NOMO-1 (cell line): Measurements from ENCODE around the gene SNAPIN.
A peak's percentile ranks its signal among the peaks of the same experiment; 100 is the strongest.

Experiments
- DNase-seq, 2 experiments: peaks; one replicate each; lab custom pipeline; 2025; ENCODE audit not compliant: unreplicated experiment in 2 of 2; lab: John Stamatoyannopoulos, UW

SNAPIN gene

GRCh38 chr1:153658400-153659174 lies at the start of gene SNAPIN:
Gene SNAPIN, plus strand, starts transcription at chr1:153658703. Its CDS starts 41 bp downstream, at chr1:153658744.
- DNase-seq, result peak; percentile 91 to 96

GRCh38 chr1:153608742-153609584 lies 49.5 kb upstream of the SNAPIN start:
- no peak for DNase-seq

GRCh38 chr1:153609585-153609907 lies 49.0 kb upstream of the SNAPIN start:
- DNase-seq, result no peak

DNA sequence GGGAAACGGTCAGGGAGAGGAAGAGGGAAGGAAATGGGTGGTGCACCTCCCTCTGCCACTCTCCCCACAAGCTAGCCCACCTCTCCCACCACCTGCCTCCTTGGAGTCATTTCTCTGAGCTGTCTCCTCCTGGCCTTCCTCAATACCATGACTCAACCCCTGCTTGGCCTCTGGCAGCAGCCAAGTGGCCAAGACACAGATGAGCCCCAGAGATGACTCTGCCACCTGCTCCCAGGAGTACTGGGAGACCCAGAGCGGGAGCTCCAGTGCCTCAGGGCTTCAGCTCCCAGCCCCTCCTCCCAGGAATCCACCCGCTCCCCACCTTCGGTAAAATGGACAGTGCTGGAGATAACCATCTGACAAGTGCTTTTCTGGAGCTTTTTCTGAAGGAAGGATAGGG lies 48.2 kb upstream of the SNAPIN start:
- no peak for DNase-seq

- DNase-seq, result peak in 1 of 2 experiments; percentile 19
Observed at GRCh38 chr1:153610811-153611301, 47.6 kb upstream of the SNAPIN start.

DNA sequence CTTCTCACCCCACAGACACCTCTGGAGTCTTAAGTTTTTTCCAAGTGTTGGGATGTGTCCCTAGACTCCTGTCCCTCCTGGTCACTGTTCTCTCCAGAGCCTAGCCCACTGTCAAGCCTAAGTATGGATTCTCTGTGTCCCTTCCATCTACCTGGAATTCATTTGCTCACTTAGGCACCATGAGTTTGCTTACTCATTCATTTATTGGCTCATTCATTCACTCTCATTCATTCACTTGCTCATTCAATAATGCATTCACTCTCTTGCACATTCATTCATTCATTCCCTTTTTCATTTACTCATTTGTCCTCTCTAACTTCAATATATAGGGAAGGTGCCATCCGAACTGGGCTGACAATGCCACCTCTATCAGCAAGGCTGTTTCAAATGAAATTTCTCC lies 47.1 kb upstream of the SNAPIN start:
- DNase-seq, result no peak

DNA sequence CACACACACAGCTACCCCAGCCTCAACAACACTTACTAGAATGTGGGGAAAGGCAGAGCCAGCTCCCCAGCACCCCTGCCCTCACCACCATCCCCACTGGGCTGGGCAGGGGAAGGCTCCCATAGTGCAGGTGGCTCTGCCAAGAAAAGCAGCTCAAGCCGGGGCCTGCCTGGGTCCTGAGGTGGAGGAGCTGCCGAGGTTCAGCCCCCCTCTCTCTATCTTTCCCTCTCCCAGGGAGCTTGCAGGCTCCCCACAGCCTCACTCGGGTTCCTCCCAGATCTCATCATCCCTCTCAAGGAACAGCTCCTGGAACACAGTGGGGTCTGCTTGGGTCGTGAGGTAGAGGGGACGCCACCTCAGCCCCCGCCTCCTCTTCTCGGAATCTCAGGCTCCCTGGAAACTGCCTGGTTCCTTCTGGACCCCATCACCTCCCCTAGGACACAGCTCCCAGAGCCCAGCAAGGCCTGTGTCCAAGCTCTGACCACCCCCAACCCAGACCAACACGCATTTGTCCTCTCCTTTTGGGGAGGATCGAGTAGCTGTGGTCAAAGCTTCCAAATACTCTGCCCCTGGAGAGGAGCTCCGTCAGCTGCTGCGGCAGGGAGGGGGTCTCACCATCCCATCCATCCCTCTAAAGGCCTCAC lies 46.3 kb upstream of the SNAPIN start:
- no peak for DNase-seq

DNA sequence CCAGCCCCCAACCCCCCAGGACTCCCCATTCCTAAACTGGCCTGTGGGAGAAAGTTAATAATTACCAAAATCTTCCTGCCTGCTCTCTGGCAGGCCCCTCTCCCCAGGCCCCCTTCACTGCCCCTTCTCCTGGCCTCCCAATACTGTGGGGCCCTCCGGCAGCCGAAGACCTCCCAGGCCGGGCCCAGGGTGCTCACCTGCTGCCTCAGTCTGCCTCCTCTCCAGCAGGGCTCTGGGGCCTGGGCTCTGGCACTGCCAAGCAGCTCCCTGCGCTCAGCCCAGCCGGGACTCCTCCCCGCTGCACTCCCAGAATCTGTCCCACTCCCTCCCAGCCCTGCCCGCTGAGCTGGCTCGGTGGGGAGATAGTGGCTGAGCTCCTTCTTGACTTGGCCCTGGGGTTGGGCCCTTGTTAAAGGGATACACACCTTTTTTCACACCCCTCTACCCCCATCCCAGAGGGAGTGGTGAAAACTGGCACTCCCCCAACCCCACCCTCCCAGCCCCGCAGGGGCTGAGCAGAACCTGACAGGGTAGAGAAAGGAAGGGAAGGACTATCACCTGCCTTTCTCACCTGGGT lies 45.7 kb upstream of the SNAPIN start, which contains the start of gene S100A16:
S100A16 (minus strand) TSS at position 383 of the 577 bp plus-strand sequence. CDS start 4,986 bp downstream, outside the sequence.
- no peak for DNase-seq

DNA sequence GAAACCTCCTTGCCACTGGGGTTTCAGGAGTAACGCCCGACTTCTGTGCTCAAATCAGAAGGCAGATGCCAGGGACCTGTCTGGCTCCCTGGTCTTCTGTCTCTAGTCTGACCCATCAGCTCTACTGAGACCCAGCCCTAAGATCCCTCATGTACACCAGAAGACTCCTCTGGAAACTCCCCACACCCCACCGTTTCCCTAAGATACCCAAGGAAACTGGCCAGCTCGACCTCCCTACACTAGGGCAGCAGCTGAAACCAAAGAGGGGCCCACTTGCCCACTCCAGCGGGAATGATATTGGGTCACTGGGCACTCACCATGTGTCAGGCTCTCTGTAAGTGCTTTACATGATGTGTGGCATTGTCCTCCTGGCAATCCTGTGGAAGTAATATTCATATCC lies 45.1 kb upstream of the SNAPIN start:
- no peak for DNase-seq

- DNase-seq, result no peak
Observed at GRCh38 chr1:153614189-153614900, 44.2 kb upstream of the SNAPIN start.

DNA sequence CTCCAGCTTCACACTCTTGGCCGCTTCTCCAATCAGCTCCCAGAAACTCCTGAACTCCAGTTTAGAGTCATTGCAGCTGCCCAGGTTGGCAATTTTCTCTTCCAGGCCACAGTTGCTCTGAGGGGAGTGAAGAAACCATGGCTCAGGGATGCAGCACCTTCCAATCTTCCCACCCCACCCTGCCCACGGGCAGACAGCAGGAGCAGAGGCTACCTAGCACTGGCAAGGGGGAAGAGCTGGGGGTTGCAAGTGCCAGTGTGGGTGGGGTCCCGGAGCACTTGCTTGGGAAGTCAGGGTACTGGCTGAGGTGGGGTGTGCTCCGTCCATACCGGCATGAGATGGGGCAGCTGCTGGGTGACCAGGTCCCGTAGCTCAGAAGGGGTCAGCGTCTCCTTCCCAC lies 43.6 kb upstream of the SNAPIN start:
- no peak for DNase-seq

DNA sequence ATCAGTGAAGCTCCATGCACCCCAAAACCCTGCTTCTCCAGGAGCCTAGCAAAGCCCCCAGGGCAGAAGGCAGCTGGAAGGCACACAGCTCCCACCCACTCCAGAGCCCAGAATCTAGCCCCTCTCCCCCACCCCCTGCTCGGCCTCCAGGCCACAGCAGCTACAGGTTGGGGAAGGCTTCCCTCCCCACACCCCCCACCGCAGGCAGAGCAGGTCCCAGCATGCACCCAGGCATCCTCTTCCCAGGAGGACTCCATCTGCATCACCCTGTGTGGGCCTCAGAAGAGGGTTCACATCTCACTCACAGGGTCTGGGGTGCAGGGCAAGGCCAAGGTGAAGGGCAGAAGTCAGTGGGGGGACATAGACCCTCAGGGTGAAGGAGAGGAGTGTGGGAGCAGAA lies 43.1 kb upstream of the SNAPIN start:
- DNase-seq, result no peak

GRCh38 chr1:153616144-153616916 lies 42.2 kb upstream of the SNAPIN start, which contains the start of gene S100A14:
Gene S100A14, minus strand, starts transcription at chr1:153616325. Its CDS starts 467 bp downstream, at chr1:153615858.
- no peak for DNase-seq

DNA sequence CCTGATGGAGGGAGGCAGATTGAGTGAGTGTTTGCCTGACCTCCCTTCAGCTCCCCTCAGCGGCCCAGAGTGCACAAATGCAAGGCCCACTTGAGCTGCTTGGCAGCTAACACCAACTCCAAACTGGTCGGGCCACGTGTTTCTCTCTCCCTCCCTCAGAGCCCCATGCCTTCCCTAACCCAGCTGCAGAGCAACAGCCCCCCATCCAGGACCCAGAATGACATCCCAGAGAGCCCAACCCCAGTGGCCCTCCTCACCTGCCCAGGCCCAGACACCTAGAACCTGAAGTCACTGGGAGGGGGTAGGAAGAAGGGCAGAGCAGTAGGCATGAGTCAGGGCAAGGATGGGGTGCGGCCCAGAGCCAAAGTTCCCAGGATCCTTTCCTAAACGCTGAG lies 41.6 kb upstream of the SNAPIN start:
- no peak for DNase-seq

DNA sequence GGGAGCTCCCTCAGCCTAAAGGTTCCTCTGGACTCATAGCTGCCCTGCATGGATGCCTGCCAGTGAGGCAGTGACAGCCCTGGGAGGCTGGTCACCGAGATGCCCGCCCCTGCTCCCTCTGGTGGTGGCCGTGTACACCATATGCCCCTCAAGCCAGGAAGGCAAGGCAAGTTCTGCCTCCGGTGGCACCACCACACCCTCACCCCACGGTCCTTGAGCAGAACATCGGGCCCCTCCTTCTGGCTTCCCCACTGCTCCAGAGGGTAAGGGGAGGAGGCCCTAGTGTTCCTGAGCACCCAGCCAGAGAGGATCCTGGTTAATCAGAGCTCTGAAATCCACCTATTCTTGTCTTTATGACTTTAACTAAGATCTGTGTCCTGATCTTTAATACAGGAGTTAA lies 40.8 kb upstream of the SNAPIN start:
- DNase-seq, result no peak

- no peak for DNase-seq
Observed at GRCh38 chr1:153619171-153619570, 39.3 kb upstream of the SNAPIN start.

DNA sequence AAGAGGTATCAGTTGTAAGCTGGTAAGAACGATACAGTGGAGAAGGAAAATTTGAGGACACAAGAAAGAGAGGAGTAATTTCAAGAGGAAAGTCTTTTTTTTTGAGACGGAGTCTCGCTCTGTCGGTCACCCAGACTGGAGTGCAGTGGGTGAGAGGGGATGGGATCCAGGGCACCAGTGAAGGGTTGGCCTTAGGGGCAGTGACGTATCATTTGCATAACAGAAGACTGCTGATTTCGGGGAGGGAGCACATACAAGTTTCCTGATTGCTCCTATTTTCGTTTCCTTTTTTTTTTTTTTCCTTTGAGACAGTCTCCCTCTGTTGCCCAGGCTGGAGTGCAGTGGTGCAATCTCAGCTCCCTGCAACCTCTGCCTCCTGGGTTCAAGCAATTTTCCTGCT lies 35.4 kb upstream of the SNAPIN start:
- peak; percentile 27 to 43 for DNase-seq

- no peak for DNase-seq
Observed at GRCh38 chr1:153624965-153625611, 33.4 kb upstream of the SNAPIN start.

DNA sequence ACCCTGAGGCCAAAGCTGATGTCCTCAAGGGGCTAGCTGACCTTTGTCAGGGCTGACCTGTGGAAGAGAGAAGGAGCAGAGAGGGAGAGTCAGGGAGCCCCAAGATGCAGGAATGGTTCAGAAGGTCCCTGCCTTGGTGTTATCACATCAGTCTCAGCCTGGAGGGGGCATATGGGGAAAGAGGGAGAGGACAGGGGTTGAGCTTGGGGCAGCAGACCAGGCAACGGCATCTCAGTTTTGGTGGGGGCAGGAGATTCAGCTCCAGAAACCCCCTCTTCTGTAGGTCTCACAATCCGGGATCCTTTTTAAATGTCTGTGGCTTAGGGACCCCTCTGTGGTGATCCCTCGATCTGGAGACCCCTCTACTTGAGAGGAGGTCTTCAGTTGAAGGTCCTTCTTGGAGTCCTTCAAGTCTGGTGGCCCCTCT lies 32.0 kb upstream of the SNAPIN start:
- no peak for DNase-seq
